Adrenal gland (tissue), 12 donors: ENCODE measurements around the gene PRKCQ. TPM values are rescaled to one million over a fixed set of nuclear protein-coding genes. Genes with fewer than 3 reads are reported as not detected.

Experiments used
- DNase-seq, 7 donors: peaks; one replicate each; pipeline ENCODE4 v3.0.0-alpha.2; 2019 to 2020
- H3K27ac ChIP-seq, 5 donors: fragments of 200-600 bp; sonication (generic) in 4 of 5; 1 replicate in 3 of 5; 2 replicates in 2 of 5; pipeline versions ENCODE4 v1.5.1 to v1.8.0; 2016 to 2020; ENCODE audit warnings: mild to moderate bottlenecking in 1 of 5
- H3K27me3 ChIP-seq: fragments of 200-600 bp; 2 replicates; pipeline ENCODE4 v1.8.0; 2021
- H3K36me3 ChIP-seq, 2 donors: fragments of 200-600 bp; replicated peaks in 1 of 2; 1 replicate in 1 of 2; 2 replicates in 1 of 2; pipeline versions ENCODE4 v1.5.1 to v1.8.0; 2018 to 2022
- H3K4me1 ChIP-seq, 2 donors: fragments of 200-600 bp; replicated peaks in 1 of 2; 1 replicate in 1 of 2; 2 replicates in 1 of 2; pipeline versions ENCODE4 v1.5.1 to v1.8.0; 2018 to 2021
- H3K4me3 ChIP-seq, 4 donors: fragments of 200-600 bp; sonication (generic) in 3 of 4; one replicate each; pipeline ENCODE4 v1.5.1; 2016 to 2018
- H3K9me3 ChIP-seq, 3 donors: fragments of 200-600 bp; sonication (generic) in 1 of 3; replicated peaks in 1 of 3; 1 replicate in 2 of 3; 2 replicates in 1 of 3; pipeline versions ENCODE4 v1.5.1 to v1.8.0; 2016 to 2021
- POLR2A ChIP-seq, 2 donors: fragments of 450-650 bp; IDR thresholded peaks; one replicate each; pipeline ENCODE4 v1.6.1; 2017; ENCODE audit warnings: antibody characterized with exemption in 2 of 2, mild to moderate bottlenecking in 2 of 2, moderate library complexity in 1 of 2
- WGBS, 4 donors: extraction: QIAGEN DNeasy Blood & Tissue Kit in 2 of 4; methylation state at CpG; one replicate each; pipeline versions ENCODE4 v1.1.5 to v1.1.7; 2013 to 2017; 5-methylcytosine and 5-hydroxymethylcytosine counted together
- intact Hi-C, 2 donors: fragments of 100-400 bp; cut with DNase I; formaldehyde crosslinking; loops; one replicate each; pipeline versions ENCODE4 v1.14.1 to v1.15.0; 2022 to 2023
- polyA plus RNA-seq, 3 donors: library from polyadenylated mRNA; stranded (reverse); fragments of 200-250 nt in 2 of 3; fragments of 350-450 nt in 1 of 3; fragmentation: Illumina TruSeq in 1 of 3; extraction: RNeasy Lipid Tissue Mini Kit (QIAGEN cat#74804) in 1 of 3; gene quantifications; one replicate each; pipeline ENCODE4 v1.2.3, GENCODE V29; 2013 to 2014
- total RNA-seq, 9 donors: library from RNA; depleted of rRNA in 4 of 9; stranded (reverse); fragments of >200 nt in 4 of 9; fragments of 120-200 nt in 1 of 9; fragmentation: NEBNext Ultra II Directional in 1 of 9; extraction: Animal tissue kit (Norgen Biotek cat#: 25700) in 1 of 9; gene quantifications; one replicate each; pipeline versions ENCODE4 v1.1.0 to v1.2.4, GENCODE V29; 2013 to 2023
- TF ChIP-seq, protein P1 (sequence below), 6 experiments: fragments of 450-650 bp in 4 of 6; fragments of 200-600 bp in 2 of 6; sonication (generic) in 1 of 6; IDR thresholded peaks; 1 replicate in 5 of 6; 2 replicates in 1 of 6; pipeline versions ENCODE4 v1.5.1 to v1.8.0; 2016 to 2021; ENCODE audit warnings: antibody characterized with exemption in 6 of 6, mild to moderate bottlenecking in 2 of 6, moderate library complexity in 1 of 6
- donor health status: healthy with polysubstance abuse.
- donor health status: Bipolar disorder and iron deficiency.
- donor health status: DM: yes; HTN: yes; CAD: no.
- donor health status: DM: no; HTN: no; CAD: no.
- donor health status: DM: no; HTN: no; CAD: no.
- donor health status: DM: yes; HTN: yes; CAD: no.

Gene PRKCQ
- total and polyA plus RNA-seq, 12 donors = 0.39 to 1.6 (median 0.68) TPM

DNA sequence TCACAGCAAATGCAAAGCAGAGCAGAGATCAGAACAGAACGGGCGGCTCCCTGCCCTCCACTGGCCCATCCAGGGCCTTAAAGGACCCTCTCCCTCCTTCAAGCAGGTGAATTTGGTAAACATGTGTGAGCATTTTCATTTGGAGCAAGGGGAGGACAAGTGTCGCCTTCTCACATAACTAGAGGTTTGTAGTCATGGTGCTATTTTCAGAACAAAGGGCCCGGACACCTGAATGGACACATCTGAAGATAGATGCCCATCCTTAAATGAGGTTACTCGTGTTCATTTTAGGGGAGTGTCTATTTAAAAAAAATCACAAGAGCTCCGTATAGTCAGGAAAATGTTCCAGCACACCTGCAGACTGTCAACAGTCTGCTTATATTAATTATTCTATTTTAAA, 153.8 kb downstream of the PRKCQ start:
- no peaks in the 10 kb centered on the region for H3K4me1 ChIP-seq
- H3K9me3 ChIP-seq = no peaks in the 10 kb centered on the region
- TF ChIP-seq, protein P1, sequence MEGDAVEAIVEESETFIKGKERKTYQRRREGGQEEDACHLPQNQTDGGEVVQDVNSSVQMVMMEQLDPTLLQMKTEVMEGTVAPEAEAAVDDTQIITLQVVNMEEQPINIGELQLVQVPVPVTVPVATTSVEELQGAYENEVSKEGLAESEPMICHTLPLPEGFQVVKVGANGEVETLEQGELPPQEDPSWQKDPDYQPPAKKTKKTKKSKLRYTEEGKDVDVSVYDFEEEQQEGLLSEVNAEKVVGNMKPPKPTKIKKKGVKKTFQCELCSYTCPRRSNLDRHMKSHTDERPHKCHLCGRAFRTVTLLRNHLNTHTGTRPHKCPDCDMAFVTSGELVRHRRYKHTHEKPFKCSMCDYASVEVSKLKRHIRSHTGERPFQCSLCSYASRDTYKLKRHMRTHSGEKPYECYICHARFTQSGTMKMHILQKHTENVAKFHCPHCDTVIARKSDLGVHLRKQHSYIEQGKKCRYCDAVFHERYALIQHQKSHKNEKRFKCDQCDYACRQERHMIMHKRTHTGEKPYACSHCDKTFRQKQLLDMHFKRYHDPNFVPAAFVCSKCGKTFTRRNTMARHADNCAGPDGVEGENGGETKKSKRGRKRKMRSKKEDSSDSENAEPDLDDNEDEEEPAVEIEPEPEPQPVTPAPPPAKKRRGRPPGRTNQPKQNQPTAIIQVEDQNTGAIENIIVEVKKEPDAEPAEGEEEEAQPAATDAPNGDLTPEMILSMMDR (IDR thresholded peaks at IDR 0.05) = no peak
- DNase-seq = no peak
- no peaks in the 10 kb centered on the region for H3K36me3 ChIP-seq
- H3K4me3 ChIP-seq = no peak overlapping the region
- intact Hi-C loops = loop anchor here in 1 of 2 donors (10.0 kb wide), 1 partner anchor 238 kb away; no protein-coding TSS in a partner anchor
- 76 to 93% (median 91%) methylated on average over 4 to 6 of the region's 6 CpGs for WGBS, 4 donors
- no peaks in the 10 kb centered on the region for H3K27me3 ChIP-seq
- no peak overlapping the region for H3K27ac ChIP-seq

DNA sequence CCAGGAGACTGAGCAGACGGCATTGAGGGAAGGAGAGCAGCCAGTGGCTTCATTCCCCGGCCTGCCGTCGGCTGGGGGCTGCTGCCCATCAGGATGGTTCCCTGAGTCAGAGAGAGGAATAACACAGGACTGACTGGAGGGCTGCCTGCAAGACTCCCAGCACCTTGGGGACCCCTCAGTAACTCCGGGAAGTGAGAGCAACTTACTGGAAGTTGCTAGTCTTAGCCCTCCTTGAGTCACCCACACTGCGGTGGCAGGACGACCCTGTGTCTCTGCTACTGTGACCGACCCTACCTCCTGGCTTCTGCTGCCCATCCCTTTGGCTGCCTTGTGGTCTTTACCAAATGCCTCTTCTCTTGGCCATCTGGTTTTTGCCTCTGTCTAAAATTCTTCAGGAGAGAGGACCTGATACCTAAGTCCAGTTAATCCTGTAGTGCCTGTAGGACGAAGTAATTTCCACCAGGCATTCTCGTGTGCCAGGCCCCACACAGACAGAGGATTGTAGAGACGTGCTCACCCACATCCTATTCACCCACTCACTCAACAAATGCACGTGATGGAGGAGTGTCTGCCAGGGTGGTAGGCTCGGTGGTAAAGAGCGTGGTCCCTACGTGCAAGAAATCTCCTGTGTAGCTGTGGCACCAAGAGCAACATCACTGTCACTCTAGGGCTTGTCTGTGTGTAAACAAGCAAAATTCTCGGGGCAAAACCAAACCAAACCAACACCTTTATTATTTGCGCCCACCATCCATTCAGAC, 156.5 kb downstream of the PRKCQ start:
- TF ChIP-seq POLR2A (IDR thresholded peaks at IDR 0.05) = no peak
- TF ChIP-seq, protein P1 (IDR thresholded peaks at IDR 0.05) = no peak
- no peak overlapping the region for H3K4me3 ChIP-seq
- H3K9me3 ChIP-seq = no peaks in the 10 kb centered on the region
- no peak for DNase-seq
- no peaks in the 10 kb centered on the region for H3K27me3 ChIP-seq
- no peak overlapping the region for H3K27ac ChIP-seq
- H3K36me3 ChIP-seq = no peaks in the 10 kb centered on the region
- intact Hi-C loops = loop anchor here in 1 of 2 donors (10.0 kb wide), 1 partner anchor 241 kb away; no protein-coding TSS in a partner anchor
- WGBS, 4 donors = 84 to 88% (median 87%) methylated on average over 15 to 17 of the region's 17 CpGs
- H3K4me1 ChIP-seq = no peaks in the 10 kb centered on the region

GRCh38 chr10:6423004-6423403, 157.1 kb downstream of the PRKCQ start:
- WGBS, 4 donors = 88 to 98% (median 92%) methylated on average over 4 of the region's 4 CpGs; no CpG with 5 or more reads in 1 of the 4 donors

GRCh38 chr10:6418613-6419216, 161.4 kb downstream of the PRKCQ start:
- intact Hi-C loops = no loop called here
- WGBS, 4 donors = 50 to 65% (median 52%) methylated on average over 2 of the region's 2 CpGs
- Histone ChIP-seq H3K9me3 (no peaks in the 10 kb centered on the region), H3K36me3 (no peaks in the 10 kb centered on the region), H3K27ac (no peak overlapping the region), H3K27me3 (no peaks in the 10 kb centered on the region), H3K4me3 (no peak overlapping the region), H3K4me1 (no peaks in the 10 kb centered on the region)
- DNase-seq = no peak
- no peak for TF ChIP-seq POLR2A (IDR thresholded peaks at IDR 0.05)
- TF ChIP-seq, protein P1 (IDR thresholded peaks at IDR 0.05) = no peak

More at GRCh38 chr10:6423004-6423403, 157.1 kb downstream of the PRKCQ start:
- TF ChIP-seq, protein P1 (IDR thresholded peaks at IDR 0.05) = no peak
- TF ChIP-seq POLR2A (IDR thresholded peaks at IDR 0.05) = no peak
- Histone ChIP-seq H3K9me3 (no peaks in the 10 kb centered on the region), H3K27me3 (no peaks in the 10 kb centered on the region), H3K36me3 (no peaks in the 10 kb centered on the region), H3K4me1 (no peaks in the 10 kb centered on the region), H3K4me3 (no peak overlapping the region), H3K27ac (no peak overlapping the region)
- intact Hi-C loops = loop anchor here in 1 of 2 donors (10.0 kb wide), 1 partner anchor 242 kb away; no protein-coding TSS in a partner anchor
- no peak for DNase-seq
